22Rv1 (cell line): Measurements from ENCODE around the gene PHIP.

Experiments
- ZFX ChIP-seq: fragments of 450-650 bp; IDR thresholded peaks from 2 replicates; pipeline ENCODE4 v1.6.1; 2017; ENCODE audit warnings: antibody characterized with exemption, borderline replicate concordance
- TF ChIP-seq, protein P1 (sequence below): fragments of 450-650 bp; IDR thresholded peaks from 2 replicates; pipeline ENCODE4 v1.5.1; 2017; ENCODE audit warnings: mild to moderate bottlenecking

DNA sequence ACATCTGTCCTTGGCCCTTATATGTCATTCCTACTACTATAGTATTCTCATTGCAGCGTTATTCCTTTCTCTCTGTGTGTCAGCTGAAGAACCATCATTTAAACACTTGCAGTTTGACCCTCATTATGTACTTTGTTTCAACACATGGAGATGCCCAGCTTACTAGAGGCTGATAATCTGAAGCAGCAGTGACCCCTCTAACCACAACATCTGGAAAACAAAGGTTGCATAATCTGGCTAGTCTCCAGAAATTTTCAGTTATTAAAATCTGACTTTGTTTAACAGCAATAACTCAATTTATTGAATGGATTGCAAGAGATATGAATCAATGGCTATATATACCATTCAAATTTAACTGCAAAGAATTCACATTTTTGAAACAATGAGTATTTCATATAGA, 6.6 kb upstream of the PHIP start:
- TF ChIP-seq, protein P1, sequence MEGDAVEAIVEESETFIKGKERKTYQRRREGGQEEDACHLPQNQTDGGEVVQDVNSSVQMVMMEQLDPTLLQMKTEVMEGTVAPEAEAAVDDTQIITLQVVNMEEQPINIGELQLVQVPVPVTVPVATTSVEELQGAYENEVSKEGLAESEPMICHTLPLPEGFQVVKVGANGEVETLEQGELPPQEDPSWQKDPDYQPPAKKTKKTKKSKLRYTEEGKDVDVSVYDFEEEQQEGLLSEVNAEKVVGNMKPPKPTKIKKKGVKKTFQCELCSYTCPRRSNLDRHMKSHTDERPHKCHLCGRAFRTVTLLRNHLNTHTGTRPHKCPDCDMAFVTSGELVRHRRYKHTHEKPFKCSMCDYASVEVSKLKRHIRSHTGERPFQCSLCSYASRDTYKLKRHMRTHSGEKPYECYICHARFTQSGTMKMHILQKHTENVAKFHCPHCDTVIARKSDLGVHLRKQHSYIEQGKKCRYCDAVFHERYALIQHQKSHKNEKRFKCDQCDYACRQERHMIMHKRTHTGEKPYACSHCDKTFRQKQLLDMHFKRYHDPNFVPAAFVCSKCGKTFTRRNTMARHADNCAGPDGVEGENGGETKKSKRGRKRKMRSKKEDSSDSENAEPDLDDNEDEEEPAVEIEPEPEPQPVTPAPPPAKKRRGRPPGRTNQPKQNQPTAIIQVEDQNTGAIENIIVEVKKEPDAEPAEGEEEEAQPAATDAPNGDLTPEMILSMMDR: no peak
- no peak for TF ChIP-seq ZFX
